ENCODE results near the gene RBMS3. TPM values are rescaled to one million over a fixed set of nuclear protein-coding genes. Genes with fewer than 3 reads are reported as not detected.

The RBMS3 gene
- total RNA-seq, 4 donors from 2014 or later, result 51.5 to 76.0 (median 66.6) TPM

- no peak overlapping the region for H3K4me3 ChIP-seq
- no peak for ATAC-seq
- H3K9me3 ChIP-seq, result no peaks in the 10 kb centered on the region
- WGBS, 2 donors (ENCODE audit: low coverage in 1 of 2), result 50 to 88% methylated on average over 1 of the region's 1 CpG
- no peak for TF ChIP-seq EP300 (IDR thresholded peaks at IDR 0.05)
- TF ChIP-seq POLR2AphosphoS5 (IDR thresholded peaks at IDR 0.05), result no peak
- TF ChIP-seq CTCF (IDR thresholded peaks at IDR 0.05), result no peak
- no peak for TF ChIP-seq POLR2A (IDR thresholded peaks at IDR 0.05)
- no peaks in the 10 kb centered on the region for H3K36me3 ChIP-seq
- peaks cover 0 to 20% (median 5%) of the 10 kb centered on the region in 3 donors for H3K4me1 ChIP-seq
- no peaks in the 10 kb centered on the region for H3K27me3 ChIP-seq
- no peak overlapping the region for H3K27ac ChIP-seq
These were observed 355.0 kb downstream of the RBMS3 start for GRCh38 chr3:29635888-29636287.

- Histone ChIP-seq H3K9me3 (no peaks in the 10 kb centered on the region), H3K27ac (no peak overlapping the region), H3K4me1 (peaks cover 0 to 23% (median 5%) of the 10 kb centered on the region in 3 donors), H3K27me3 (no peaks in the 10 kb centered on the region), H3K4me3 (no peak overlapping the region), H3K36me3 (no peaks in the 10 kb centered on the region)
- TF ChIP-seq POLR2AphosphoS5 (IDR thresholded peaks at IDR 0.05), result no peak
- 79 to 87% methylated on average over 3 of the region's 3 CpGs for WGBS, 2 donors (ENCODE audit: low coverage in 1 of 2)
- ATAC-seq, result no peak
These were observed 356.2 kb downstream of the RBMS3 start for GRCh38 chr3:29637068-29637467.

GRCh38 chr3:29639578-29640290 lies 358.9 kb downstream of the RBMS3 start:
- no peak overlapping the region for H3K27ac ChIP-seq
- no peak overlapping the region for H3K4me3 ChIP-seq
- H3K9me3 ChIP-seq, result no peaks in the 10 kb centered on the region
- WGBS, 2 donors (ENCODE audit: low coverage in 1 of 2), result 17 to 45% methylated on average over 2 of the region's 2 CpGs
- peaks cover 0 to 35% (median 5%) of the 10 kb centered on the region in 3 donors for H3K4me1 ChIP-seq
- H3K27me3 ChIP-seq, result no peaks in the 10 kb centered on the region
- no peak for TF ChIP-seq EP300 (IDR thresholded peaks at IDR 0.05)
- no peak for TF ChIP-seq POLR2AphosphoS5 (IDR thresholded peaks at IDR 0.05)
- no peak for TF ChIP-seq POLR2A (IDR thresholded peaks at IDR 0.05)
- TF ChIP-seq CTCF (IDR thresholded peaks at IDR 0.05), result no peak
- ATAC-seq, result no peak
- H3K36me3 ChIP-seq, result no peaks in the 10 kb centered on the region

- Histone ChIP-seq H3K36me3 (no peaks in the 10 kb centered on the region), H3K9me3 (no peaks in the 10 kb centered on the region), H3K4me1 (peaks cover 0 to 28% (median 5%) of the 10 kb centered on the region in 3 donors), H3K4me3 (no peak overlapping the region), H3K27ac (peak overlapping the region in 2 of 4 donors; percentile 41), H3K27me3 (no peaks in the 10 kb centered on the region)
- WGBS, 2 donors (ENCODE audit: low coverage in 1 of 2), result 63 to 76% methylated on average over 5 of the region's 5 CpGs
- ATAC-seq, result peak; percentile 16
- TF ChIP-seq CTCF (IDR thresholded peaks at IDR 0.05) (no peak), POLR2AphosphoS5 (IDR thresholded peaks at IDR 0.05) (peak; percentile 44)
These were observed 361.6 kb downstream of the RBMS3 start for GRCh38 chr3:29642393-29643033.

GRCh38 chr3:29643034-29643425 lies 362.2 kb downstream of the RBMS3 start:
- H3K27ac ChIP-seq, result peak overlapping the region; percentile 22 to 43 (median 41)
- H3K4me3 ChIP-seq, result no peak overlapping the region
- 70 to 81% methylated on average over 2 to 3 of the region's 3 CpGs for WGBS, 2 donors (ENCODE audit: low coverage in 1 of 2)
- TF ChIP-seq POLR2A (IDR thresholded peaks at IDR 0.05) (no peak), POLR2AphosphoS5 (IDR thresholded peaks at IDR 0.05) (no peak), CTCF (IDR thresholded peaks at IDR 0.05) (no peak)
- no peaks in the 10 kb centered on the region for H3K36me3 ChIP-seq
- no peaks in the 10 kb centered on the region for H3K9me3 ChIP-seq
- H3K27me3 ChIP-seq, result no peaks in the 10 kb centered on the region
- H3K4me1 ChIP-seq, result peaks cover 0 to 28% (median 5%) of the 10 kb centered on the region in 3 donors
- ATAC-seq, result no peak
